ENCODE results near the gene DNMT3L.

Gene DNMT3L

DNA sequence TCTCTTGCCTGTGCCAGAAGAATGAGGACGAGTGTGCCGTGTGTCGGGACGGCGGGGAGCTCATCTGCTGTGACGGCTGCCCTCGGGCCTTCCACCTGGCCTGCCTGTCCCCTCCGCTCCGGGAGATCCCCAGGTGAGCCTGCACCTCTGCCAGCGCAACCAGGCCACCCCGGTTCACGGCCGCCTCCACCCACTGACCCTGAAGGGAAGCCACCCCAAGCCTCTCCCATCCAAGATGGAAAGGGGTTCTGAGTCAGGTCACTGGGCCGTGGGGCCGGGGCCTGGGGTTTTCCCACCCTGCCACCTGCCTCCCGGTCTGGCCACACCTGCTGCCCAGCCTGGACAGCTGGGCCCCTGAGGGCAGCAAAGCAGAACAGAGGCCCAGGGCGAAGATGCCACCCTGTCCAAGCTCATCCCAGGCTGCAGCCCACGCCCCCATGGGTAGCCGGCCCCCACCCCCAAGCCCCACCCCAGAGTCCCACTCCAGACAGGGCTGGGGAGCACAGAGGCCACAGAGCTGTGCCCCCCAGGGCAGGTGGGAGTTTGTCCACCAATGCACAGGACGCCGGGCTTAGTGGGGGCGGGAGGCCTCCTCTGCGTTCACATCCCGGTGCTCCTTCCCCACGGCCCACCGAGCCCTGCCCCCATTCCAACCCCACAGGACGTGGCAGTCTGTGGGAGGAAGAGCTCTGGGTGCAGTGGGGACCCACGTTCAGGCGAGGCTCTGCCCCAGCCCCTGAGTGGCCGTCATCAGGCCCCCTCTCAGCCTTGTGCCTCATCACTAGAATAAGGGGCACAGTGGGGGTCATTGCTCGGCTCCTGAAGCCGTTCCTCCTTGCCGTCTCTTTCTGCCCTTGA, 29.6 kb upstream of the DNMT3L start:
- H3K4me3 ChIP-seq (ENCODE audit: low read depth, low read length), result no peak overlapping the region
- in situ Hi-C loops (cut with HindIII; ENCODE audit: low sequenced_read_pairs), result no loop called here
- TF ChIP-seq, protein P1, sequence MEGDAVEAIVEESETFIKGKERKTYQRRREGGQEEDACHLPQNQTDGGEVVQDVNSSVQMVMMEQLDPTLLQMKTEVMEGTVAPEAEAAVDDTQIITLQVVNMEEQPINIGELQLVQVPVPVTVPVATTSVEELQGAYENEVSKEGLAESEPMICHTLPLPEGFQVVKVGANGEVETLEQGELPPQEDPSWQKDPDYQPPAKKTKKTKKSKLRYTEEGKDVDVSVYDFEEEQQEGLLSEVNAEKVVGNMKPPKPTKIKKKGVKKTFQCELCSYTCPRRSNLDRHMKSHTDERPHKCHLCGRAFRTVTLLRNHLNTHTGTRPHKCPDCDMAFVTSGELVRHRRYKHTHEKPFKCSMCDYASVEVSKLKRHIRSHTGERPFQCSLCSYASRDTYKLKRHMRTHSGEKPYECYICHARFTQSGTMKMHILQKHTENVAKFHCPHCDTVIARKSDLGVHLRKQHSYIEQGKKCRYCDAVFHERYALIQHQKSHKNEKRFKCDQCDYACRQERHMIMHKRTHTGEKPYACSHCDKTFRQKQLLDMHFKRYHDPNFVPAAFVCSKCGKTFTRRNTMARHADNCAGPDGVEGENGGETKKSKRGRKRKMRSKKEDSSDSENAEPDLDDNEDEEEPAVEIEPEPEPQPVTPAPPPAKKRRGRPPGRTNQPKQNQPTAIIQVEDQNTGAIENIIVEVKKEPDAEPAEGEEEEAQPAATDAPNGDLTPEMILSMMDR (IDR thresholded peaks at IDR 0.05; ENCODE audit: low read depth, low read length, missing control alignments), result no peak
- no peak for DNase-seq (ENCODE audit: low read depth)

DNA sequence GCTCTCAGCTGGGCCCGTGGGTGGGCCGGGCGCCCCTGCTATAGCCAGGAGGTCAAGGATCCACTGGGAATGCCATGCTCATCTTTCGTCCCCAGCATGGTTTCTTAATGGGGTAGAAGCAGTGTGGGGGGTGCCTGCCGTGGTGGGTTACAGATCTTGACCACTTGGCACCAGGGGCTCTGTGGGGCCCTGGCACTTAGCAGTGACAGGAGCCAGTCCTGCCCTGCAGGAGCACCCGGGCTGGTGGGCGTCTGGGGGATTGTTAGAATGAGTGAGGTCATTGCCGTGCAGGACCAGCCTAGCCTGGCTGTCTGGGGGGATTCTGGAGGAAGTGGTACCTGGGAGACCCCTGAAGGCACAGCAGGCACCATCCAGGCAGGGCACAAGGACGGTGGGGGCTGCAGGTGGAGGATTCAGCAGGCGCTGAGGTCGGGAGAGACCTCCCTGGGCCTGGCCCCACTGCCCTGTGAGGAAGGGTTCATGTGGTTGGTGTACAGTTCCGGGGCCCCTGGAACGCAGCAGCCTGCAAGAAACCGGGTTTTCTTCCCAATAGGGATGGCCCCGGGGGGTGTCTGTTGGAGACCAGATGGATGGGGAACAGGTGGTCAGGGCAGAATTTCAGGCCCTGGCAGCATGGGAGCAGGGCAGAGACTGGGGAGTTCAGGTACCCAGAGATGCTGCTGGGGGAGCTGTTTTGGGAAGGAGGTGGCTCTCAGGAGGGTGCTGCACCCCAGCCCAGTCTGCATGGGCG, 28.8 kb upstream of the DNMT3L start:
- in situ Hi-C loops (cut with HindIII; ENCODE audit: low sequenced_read_pairs), result no loop called here
- no peak for DNase-seq (ENCODE audit: low read depth)
- H3K4me3 ChIP-seq (ENCODE audit: low read depth, low read length), result no peak overlapping the region
- TF ChIP-seq, protein P1 (IDR thresholded peaks at IDR 0.05; ENCODE audit: low read depth, low read length, missing control alignments), result no peak

DNA sequence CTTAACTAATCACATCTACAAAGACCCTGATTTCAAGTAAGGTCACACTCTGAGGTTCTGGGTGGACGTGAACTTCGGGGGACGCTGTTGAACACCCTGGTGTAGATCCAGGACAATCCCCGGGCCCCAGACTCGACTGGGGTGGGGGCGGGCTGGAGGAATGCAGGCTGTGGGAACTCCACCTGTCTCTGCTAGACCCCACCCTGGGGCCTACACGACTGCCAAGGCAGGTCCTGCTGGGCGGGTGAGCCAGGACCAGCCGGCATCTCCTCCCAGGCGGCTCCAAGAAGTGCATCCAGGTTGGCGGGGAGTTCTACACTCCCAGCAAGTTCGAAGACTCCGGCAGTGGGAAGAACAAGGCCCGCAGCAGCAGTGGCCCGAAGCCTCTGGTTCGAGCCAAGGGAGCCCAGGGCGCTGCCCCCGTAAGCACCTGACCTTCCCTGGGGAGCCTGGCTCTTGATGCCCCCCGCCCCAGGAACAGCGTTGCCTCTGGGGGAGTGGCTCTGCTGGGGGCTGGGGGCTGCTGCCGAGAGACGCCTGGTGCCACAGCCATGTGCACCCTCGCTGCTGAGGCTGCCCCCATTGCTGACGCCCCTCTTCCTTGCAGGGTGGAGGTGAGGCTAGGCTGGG, 27.8 kb upstream of the DNMT3L start:
- TF ChIP-seq, protein P1 (IDR thresholded peaks at IDR 0.05; ENCODE audit: low read depth, low read length, missing control alignments), result no peak
- no peak for DNase-seq (ENCODE audit: low read depth)
- H3K4me3 ChIP-seq (ENCODE audit: low read depth, low read length), result no peak overlapping the region
- in situ Hi-C loops (cut with HindIII; ENCODE audit: low sequenced_read_pairs), result no loop called here

DNA sequence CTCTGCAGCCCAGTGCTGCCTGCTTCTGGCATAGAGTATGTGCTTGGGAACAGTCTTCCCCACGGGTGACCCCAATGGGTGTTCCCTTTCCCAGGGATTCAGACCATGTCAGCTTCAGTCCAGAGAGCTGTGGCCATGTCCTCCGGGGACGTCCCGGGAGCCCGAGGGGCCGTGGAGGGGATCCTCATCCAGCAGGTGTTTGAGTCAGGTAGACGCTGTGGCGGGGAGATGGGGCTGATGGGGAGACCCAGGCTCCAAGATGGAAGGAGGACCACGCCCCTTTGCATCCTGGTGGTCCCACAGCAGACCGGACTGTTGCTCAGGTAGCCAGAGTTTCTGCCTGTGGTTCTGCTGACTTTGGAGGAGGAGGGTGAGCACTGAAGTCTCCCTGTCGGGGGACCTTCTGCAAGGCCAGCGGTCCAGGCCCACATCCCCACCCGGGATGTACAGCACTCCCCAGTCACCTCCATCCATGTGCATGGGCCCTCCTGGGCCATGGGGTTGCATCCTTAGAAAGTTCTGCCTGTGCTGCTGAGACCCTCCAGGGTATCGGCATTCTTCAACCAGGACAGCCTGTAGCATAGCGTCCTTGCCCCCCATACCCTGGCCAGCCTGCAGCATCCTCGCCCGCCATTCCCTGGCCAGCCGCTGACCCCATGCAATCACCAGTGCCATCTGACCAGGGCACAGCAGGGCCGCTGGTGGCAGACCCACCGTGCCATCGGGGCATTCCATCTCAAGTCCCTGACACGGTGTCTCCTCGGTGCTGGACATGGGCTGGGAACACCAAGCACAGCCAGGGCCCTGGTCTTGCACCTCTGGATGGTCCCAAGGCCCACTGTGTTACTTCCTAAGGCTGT, 26.8 kb upstream of the DNMT3L start:
- H3K4me3 ChIP-seq (ENCODE audit: low read depth, low read length), result no peak overlapping the region
- TF ChIP-seq, protein P1 (IDR thresholded peaks at IDR 0.05; ENCODE audit: low read depth, low read length, missing control alignments), result no peak
- DNase-seq (ENCODE audit: low read depth), result no peak
- in situ Hi-C loops (cut with HindIII; ENCODE audit: low sequenced_read_pairs), result no loop called here

DNA sequence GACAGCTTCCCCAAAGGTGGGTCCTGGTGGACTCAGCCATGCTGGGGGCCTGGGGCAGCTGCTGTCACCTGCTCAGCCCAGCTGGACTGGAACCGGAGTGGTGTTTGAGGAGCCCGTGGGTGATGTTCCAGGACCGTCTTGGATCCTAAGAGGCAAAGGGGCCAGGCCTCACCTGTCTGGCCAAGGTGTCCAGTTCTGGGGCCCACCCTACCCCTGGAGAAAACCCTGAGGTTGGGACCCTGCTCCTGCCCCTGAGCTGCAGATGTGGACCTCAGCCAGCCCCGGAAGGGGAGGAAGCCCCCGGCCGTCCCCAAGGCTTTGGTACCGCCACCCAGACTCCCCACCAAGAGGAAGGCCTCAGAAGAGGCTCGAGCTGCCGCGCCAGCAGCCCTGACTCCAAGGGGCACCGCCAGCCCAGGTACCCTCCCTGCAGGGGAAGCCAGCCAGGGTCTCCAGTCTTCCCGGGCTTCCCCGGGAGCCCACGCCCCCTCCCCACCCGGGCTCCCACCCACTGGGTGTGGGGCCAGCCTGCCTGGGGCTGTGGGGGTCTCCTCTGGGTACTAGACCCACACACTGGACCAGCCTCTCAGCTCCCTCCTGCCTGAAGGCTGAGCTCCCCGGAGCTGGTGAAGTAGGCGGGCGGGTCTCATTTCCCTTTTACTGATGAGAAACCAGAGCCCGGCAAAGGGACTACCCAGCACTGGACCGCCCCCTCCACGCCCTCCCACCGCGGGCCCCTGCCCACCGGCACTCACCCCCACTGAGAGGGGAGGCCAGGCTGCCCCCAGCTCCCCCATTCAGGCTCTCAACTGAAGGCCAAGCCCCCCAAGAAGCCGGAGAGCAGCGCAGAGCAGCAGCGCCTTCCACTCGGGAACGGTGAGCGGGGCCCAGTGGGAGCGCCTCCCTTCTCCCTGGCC, 25.3 kb upstream of the DNMT3L start:
- no peak overlapping the region for H3K4me3 ChIP-seq (ENCODE audit: low read depth, low read length)
- DNase-seq (ENCODE audit: low read depth), result no peak
- TF ChIP-seq, protein P1 (IDR thresholded peaks at IDR 0.05; ENCODE audit: low read depth, low read length, missing control alignments), result no peak
- in situ Hi-C loops (cut with HindIII; ENCODE audit: low sequenced_read_pairs), result no loop called here
